HG03354 (cell line): ENCODE measurements around the gene ACIN1.

Experiments
- ATAC-seq: cut with Tn5 transposase; IDR thresholded peaks from one replicate; pipeline ENCODE4 v1.9.1; 2021; ENCODE audit warnings: mild to moderate bottlenecking; ENCODE audit not compliant: unreplicated experiment, poor library complexity, severe bottlenecking

The ACIN1 gene, protein sequence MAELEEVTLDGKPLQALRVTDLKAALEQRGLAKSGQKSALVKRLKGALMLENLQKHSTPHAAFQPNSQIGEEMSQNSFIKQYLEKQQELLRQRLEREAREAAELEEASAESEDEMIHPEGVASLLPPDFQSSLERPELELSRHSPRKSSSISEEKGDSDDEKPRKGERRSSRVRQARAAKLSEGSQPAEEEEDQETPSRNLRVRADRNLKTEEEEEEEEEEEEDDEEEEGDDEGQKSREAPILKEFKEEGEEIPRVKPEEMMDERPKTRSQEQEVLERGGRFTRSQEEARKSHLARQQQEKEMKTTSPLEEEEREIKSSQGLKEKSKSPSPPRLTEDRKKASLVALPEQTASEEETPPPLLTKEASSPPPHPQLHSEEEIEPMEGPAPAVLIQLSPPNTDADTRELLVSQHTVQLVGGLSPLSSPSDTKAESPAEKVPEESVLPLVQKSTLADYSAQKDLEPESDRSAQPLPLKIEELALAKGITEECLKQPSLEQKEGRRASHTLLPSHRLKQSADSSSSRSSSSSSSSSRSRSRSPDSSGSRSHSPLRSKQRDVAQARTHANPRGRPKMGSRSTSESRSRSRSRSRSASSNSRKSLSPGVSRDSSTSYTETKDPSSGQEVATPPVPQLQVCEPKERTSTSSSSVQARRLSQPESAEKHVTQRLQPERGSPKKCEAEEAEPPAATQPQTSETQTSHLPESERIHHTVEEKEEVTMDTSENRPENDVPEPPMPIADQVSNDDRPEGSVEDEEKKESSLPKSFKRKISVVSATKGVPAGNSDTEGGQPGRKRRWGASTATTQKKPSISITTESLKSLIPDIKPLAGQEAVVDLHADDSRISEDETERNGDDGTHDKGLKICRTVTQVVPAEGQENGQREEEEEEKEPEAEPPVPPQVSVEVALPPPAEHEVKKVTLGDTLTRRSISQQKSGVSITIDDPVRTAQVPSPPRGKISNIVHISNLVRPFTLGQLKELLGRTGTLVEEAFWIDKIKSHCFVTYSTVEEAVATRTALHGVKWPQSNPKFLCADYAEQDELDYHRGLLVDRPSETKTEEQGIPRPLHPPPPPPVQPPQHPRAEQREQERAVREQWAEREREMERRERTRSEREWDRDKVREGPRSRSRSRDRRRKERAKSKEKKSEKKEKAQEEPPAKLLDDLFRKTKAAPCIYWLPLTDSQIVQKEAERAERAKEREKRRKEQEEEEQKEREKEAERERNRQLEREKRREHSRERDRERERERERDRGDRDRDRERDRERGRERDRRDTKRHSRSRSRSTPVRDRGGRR

DNA sequence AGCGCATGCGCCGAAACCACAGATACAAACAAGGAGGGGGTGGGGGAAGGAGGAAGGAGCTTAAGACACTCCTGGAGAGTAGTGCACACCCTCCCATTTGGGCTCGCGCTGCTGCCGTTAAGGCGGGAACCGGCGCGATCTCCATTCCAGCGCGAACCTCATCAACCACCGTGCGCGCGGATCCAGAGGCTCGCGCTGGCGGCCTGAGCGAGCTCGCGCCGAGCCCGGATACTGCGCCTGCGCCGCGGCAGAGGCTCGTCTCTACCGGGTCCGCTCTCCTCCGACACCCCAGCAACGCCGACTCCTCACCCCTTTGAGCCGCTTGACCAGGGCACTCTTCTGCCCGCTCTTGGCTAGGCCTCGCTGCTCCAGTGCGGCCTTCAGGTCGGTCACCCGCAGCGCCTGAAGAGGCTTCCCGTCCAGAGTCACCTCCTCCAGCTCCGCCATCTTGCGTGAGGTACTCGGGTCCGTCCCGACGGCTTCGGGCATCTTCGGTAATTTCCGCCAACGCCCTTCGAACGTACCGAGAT is at the start of gene ACIN1:
TSS of gene ACIN1 (minus strand) at position 471 of the 530 bp plus-strand sequence. CDS start at position 447, 24 bp downstream.
- ATAC-seq = peak; percentile 41

GRCh38 chr14:23143911-23144310 is 49.0 kb upstream of the ACIN1 start:
- ATAC-seq = no peak

- no peak for ATAC-seq
These were observed 47.9 kb upstream of the ACIN1 start for GRCh38 chr14:23142826-23143225.

DNA sequence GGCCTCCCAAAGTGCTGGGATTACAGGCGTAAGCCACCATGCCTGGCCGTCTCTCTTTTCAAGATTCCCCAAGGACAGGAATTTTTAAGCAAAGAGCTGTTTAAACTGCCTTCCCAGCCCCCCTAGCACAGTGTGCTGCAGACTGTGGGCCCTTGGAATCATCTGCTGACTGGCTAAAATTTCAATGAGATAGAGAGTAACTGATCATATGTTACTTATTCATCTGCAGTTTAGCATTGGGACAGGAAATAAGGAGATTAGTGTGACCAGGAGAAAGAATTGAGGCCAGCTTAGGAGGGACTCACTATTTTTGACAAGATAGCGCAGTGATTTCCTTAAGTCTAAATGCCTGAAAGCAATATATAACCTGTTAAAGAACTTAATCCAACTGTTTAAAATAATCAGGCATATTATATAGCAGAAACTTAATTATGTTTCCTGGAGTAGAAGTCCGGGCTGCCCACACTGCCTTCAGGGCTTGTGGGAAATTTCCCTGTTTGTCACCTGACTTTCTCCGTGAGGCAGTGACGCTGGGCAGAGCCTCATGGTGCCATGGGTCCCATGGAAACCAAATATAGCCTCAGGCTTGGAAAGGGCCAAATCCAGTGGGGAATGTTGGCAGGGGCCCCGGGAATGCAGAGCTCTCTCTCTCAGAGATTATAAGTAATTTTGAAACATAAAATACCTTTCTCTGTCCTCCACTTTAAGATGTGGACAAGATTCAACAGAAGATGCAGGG is 46.9 kb upstream of the ACIN1 start:
- no peak for ATAC-seq

DNA sequence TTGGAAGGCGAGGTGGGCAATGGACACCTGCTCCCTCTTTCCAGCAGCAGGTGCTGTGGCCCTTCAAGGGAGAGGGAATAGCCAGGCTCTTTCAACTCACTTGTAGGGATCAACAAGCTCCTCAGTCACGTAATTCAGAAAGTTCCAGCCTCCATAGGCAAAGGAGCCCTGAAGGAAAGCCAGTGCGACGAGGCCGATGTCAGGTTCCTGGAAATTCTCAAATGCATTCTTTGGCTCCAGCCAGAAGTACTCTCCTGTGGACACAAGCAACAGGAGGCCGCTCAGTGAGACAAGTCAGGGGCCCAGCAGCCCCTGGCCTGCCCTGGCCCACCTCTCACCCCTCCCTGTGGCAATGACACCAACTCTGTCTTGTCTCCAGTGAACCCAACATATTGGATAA is 45.4 kb upstream of the ACIN1 start:
- no peak for ATAC-seq

DNA sequence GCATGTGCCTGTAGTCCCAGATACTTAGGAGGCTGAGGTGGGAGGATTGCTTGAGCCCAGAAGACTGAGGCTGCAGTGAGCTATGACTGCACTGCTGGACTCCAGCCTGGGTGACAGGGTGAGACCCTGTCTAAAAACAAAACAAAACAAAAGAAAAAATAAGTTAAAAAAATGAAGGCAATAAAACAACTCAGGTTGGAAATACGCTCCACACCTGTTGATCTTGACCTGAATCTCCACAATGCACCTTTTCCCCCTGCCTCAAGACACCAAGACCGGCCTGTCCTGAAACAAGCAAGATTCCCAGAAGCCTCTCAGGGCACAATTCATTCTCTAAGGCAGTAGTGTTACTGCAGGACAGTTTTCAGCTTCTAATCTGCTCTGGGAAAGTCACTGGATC is 44.9 kb upstream of the ACIN1 start:
- ATAC-seq = no peak

DNA sequence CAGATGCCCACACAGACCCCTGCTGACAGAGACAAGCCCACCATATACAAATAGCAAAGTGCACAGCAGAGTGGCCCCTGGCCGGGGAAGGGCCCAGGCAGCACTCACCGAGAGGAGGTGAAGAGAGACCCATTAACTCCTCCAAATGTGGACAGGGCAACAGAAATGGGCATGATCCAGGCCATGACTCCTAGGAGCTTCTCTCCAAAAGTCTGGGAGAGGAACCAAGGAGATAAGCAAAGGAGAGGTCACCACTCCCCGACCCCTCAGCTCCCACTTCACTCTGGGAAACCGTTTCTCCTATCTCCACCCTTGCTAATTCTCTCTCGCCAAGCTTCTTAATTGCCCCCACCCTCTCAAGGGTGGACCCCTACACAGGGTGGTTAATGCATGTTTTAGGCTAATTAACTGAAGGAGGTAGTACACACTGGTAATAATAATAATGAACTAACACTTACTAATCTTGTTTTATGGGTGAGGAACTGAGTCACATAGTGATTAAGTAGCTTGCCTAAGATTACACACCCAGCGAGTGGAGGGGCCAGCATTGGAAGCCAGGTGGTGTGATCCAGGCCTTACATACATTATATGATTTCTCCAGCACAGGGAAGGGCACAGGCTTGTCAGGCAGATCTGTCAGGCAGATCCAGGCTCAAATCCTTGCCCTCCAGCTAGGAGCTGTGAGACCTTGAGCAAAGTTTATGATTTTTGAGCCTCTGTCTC is 43.0 kb upstream of the ACIN1 start:
- ATAC-seq = no peak

- ATAC-seq = no peak
These were observed 42.4 kb upstream of the ACIN1 start for GRCh38 chr14:23137192-23137812.

GRCh38 chr14:23136566-23137133 is 41.7 kb upstream of the ACIN1 start:
- no peak for ATAC-seq

DNA sequence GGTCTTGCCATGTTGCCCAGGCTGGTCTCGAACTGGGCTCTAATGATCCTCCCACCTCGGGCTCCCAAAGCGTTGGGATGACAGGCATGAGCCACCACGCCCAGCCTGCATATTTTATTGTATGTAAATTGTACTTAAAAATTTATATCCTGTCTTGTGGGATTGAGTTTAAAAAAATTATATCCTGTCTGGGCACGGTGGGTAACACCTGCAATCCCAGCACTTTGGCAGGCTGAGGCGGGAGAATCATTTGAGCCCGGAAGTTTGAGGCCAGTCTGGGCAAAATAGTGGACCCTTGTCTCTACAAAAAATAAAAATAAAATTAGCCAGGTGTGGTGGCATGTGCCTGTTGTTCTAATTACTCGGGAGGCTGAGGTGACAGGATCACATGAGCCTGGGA is 38.0 kb upstream of the ACIN1 start:
- ATAC-seq = no peak

DNA sequence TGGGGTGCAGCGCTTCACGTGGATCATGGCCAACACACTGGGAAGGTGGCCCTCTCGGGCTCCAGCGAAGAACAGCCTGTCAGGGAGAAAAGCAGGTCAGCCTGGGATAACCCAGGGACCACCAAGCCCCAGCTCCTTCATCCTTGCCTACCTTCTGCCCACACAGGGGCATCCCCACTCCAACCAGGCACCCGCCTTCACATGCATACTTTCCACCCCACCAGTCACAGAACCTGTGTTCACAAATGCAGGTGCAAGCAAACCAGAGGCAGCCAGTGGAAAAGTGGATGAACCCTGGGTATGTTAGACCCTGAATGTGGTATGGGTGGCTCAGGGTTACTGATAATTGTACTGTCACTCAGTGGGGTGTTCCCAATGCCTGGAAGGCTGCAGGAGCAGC is 36.5 kb upstream of the ACIN1 start:
- ATAC-seq = no peak

DNA sequence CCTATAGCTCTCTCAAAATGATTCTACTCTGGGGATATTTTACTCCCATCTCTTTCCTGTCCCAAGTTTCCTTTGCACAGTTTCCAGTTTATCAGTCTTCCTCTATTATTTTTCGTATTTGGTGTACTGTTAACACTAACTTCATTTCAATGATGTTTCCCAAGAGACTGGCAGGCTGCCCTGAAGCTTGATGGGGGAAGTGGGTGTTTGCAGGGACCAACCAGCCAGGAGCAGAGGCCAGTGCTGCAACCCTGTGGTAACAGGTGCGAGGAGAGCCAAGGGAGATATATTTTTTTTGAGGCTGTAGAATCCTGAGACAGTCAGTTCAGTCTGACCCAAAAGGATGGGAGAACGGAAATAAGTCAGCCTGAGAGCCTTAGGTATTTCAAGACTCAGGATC is 35.9 kb upstream of the ACIN1 start:
- no peak for ATAC-seq

DNA sequence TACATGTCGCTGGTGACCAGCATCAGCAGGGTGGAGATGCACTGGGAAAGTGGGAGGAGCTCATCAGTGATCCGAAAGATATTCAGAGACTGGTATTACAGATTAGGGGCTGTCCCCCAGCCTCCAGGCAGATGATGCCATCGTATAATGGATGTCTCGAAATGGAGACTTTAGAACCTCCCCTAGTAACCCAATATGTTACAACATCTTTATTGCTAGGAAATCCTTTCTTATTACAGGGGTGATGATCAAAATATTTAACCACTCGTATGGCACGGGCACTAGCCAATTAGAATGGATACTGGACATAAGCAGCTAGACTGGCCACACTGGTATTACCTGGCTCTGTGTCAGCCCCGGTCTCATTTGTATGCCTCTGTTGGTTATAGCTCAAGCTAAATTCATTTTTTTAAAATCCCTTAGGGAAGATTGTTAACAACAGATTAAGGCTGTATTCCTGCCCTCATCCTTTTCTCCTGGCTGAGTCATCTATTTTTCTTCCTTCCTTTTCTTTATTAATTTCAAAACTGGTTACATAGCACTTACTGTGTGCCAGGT is 34.9 kb upstream of the ACIN1 start:
- no peak for ATAC-seq

GRCh38 chr14:23128969-23129758 is 34.2 kb upstream of the ACIN1 start:
- no peak for ATAC-seq

DNA sequence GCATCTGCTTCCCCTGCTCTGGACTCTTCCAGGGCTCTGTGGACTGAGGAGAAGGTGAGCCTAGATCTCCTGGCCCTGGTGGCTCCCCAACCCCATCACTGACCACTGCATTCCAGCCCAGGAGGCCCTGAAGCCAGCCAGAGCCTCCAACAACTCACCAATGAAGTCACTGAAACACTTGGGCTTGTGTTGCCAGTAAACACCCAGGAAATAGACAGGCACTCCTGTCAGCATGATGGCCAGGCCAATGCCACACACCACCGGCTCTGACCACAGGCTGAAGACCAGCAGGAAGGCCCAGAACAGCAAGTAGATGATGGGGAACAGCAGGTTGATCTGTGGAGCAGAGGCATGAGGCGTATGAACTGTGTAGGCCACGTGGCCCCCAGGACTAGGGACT is 32.9 kb upstream of the ACIN1 start:
- ATAC-seq = no peak

DNA sequence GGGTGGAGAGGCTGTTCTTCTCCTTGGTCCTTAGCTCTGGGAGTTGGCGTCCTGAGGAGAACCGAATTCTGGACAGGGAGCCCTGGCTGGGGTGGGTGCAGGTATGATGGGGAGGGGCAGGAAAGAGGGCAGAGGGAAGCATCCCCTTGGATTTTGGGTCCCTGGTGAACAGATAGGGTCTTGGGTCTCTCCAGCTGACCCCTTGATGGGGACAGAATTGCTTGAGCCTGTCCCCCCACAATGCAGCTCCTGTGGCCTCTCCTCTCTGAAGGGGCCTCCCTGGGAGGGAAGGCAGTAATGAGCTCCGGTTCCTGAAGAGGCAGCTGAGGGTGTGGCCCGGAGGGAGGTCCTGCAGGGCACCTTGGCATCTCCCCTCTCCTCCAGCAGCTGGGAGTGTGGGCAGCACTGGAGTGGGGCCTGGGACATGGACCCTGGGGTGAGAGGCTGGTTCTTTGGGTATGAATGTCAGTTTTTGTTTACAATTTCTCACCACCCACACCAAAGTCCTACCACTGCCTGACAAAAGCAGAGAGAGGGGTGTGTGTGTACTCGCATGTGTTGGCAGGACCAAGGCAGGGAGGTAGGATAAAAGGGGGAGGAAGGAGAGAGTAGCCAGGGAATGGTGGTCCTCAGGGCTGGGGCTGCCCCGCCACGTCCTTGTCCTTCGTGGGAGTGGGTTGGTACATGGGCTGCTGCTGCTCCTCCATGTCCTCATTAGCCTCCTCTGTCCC is 31.8 kb upstream of the ACIN1 start:
- ATAC-seq = no peak
